Islet of Langerhans (tissue), 1 donor: Measurements from ENCODE around the gene TAGLN.

ENCODE experiments used
- FAIRE-seq: peaks from one replicate; lab custom pipeline; 2011; peaks lifted over from hg19 to GRCh38; lab: Jason Lieb, UNC

The TAGLN gene

DNA sequence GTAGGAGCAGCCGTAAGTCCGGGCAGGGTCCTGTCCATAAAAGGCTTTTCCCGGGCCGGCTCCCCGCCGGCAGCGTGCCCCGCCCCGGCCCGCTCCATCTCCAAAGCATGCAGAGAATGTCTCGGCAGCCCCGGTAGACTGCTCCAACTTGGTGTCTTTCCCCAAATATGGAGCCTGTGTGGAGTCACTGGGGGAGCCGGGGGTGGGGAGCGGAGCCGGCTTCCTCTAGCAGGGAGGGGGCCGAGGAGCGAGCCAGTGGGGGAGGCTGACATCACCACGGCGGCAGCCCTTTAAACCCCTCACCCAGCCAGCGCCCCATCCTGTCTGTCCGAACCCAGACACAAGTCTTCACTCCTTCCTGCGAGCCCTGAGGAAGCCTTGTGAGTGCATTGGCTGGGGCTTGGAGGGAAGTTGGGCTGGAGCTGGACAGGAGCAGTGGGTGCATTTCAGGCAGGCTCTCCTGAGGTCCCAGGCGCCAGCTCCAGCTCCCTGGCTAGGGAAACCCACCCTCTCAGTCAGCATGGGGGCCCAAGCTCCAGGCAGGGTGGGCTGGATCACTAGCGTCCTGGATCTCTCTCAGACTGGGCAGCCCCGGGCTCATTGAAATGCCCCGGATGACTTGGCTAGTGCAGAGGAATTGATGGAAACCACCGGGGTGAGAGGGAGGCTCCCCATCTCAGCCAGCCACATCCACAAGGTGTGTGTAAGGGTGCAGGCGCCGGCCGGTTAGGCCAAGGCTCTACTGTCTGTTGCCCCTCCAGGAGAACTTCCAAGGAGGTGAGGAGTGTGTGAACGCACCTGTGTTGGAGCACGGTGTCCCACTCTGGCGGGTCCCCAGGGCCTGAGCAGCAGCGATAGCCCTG lies at the start of gene TAGLN:
TSS of gene TAGLN (plus strand) at position 318 of the 863 bp plus-strand sequence. CDS start 3,644 bp downstream, outside the sequence.
- no peak for FAIRE-seq

DNA sequence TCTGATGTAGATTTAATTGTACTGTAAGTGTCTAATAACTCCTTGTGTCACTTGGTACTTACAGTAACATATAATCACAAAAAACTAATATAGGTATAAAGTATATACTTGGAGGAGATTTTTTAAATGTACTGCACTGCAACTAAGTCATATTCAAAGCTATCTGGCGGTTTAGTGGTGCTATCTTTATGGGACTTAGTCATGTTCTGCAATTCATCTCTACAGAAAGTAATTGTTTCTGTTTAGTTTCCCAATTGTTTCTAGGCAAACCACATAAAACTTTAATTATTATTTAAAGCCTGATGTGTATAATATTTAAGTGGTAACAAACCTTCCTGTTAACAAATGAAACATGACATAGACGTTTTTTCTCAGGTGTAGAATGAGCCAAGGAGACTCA lies 47.1 kb upstream of the TAGLN start:
- FAIRE-seq = no peak

DNA sequence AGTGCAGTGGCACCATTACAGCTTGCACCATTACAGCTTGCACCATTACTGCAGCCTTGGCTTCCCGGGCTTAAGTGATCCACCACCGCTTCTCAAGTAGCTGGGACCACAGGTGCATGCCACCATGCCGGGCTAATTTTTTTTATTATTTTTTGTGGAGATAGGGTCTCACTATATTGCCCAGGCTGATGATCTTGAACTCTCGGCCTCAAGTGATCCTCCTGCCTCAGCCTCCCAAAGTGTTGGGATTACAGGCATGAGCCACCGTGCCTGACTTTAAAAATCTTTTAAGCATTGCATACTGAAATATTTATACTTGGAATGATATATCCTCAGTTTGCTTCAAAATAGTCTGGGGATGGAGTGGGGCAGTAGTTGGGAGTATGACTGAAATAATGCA lies 44.7 kb upstream of the TAGLN start:
- FAIRE-seq = no peak

DNA sequence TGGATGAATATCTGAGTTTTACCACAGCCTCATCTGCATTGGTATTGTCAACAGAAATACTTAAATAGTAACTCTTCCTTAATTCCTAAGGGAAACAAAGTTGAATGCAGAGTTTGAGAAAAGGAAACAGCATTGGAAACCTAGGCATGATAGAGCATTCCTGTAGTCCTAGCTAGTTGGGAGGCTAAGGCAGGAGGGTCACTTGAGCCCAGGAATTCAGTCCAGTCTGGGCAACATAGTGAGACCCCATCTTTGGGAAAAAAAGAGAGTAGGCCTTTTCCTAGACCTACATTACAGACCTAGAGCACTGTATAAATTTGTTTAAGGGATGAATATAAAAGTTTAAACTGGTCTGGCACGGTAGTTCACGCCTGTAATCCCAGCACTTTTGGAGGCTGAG lies 41.7 kb upstream of the TAGLN start:
- no peak for FAIRE-seq

DNA sequence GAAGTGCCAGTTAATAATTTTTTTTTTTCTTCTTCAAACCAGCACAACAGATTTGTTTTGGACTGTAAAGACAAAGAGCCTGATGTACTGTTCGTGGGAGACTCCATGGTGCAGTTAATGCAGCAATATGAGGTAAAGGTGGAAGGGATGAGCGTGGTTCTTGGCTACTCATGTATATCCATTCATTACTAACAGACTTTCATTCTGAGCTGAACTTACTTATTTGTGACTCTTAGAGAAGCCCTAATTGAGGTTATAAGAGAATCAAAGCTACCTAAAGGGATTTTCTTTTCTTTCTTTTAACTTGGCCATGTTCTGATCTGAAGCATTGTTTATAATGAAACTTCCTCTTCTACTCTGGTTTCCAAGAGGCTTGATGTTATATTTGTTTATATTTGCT lies 39.3 kb upstream of the TAGLN start:
- no peak for FAIRE-seq

DNA sequence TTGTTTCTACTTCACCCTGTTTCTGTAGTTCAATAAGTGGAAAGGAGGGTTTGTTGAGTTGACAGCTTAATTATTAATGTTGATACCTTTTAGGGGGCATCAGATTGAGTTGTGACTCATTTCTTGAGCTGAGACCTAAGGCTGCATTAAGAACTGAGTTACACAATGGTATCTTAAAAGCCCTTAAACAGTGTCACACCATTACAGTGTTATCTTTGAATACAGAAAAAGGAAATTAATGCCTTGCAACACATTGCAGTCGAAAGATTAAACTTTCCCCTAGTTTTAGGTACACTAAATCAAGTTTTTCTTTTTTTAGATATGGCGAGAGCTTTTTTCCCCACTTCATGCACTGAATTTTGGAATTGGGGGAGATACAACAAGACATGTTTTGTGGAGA lies 38.3 kb upstream of the TAGLN start:
- no peak for FAIRE-seq

DNA sequence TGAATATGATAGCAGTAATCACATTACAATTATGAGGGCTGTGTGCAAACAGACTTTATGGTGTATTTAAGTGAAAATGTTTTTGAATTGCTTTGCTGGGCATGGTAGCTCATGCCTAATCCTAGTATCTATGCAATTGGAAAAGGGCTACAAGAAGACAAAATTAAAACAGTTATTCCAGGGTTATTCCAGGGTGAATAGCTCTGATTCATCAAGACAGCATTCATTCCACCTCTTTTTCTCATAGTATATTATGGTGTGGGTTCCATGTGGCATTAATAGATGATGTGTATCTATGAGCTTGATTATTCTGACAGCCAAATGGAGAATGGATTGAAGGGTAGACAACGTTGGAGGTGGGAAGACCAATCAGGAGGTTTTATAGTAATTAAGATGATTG lies 32.7 kb upstream of the TAGLN start:
- no peak for FAIRE-seq

DNA sequence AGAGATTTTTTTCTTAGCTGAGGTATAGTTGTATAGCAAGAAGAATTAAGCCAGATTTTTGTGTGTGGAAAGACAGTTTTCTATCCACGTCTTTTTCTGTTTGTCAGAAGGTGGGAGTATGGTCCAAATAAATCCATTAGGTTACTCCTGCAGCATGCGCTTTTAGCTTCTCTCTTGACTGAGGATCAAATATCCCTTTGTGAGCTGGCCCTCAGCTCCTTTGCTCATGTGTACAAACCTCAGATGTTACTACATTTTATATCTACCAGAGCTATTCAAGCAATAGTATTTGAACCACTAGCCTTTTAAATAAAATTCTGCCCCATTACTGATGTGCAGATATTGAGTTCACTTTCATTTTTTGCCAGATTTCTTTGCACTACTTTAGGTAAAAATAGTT lies 29.4 kb upstream of the TAGLN start:
- FAIRE-seq = no peak

DNA sequence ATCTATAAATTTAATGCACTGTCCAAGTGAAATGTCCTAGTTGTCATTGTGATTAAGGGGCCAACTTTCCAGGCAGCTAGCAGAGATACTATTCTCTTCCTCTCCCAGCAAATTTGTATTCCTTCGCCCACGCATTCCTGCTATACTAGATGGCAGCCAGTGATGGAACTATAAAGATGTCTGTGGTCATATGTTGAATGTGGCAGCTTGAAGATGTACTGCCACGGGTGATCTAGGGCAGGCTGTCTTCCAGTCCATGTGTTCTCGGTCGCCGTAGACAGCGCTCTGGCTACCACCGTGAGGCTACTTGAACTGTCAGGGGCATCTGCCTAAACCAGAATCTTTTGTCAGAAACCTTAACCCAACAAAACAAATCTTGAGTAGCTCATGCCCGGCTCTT lies 29.0 kb upstream of the TAGLN start:
- FAIRE-seq = no peak

DNA sequence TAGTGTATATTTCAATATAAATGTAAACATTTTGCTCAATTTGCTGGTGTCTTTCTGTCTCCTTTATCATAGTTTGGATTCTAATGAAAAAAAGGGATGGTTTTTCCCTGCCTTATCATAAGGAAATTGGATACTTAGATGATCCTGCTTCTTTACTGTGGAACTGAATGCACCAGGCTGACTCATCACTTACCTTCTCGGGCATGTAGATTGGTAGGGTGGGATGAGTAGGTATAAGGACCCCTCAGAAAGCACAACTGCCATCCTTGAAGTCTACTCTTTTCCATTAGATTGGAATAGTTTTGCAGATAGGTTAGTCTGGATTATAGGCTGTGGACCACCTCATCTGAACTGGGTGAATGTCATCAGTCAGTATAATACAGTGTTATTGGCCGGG lies 28.2 kb upstream of the TAGLN start:
- no peak for FAIRE-seq

DNA sequence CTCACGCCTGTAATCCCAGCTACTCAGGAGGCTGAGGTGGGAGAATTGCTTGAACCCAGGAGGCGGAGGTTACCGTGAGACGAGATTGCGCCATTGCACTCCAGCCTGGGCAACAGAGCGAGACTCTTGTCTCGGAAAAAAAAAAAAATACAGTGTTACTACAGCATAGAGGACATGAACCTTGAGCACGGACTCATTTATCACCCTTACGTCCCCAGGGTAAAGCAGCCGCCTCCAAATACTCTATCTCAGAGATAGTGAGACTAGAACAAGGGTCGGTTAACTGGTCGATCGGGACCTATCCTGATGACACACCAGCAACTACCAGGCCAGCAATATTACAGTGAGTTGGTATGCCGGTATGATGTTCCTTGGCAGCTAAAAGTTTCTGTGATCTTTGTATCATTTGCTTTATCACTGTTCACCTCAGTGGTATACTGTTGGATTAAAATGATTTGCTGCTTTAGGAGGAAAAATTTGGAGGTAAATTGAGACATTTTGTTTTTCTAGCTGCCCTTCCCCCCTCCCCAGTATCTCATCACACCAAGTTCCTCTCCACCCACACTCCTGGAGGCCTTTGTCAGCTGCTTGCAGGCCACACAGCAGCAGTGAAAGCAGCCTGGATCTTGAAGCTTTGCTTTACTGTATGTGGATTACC lies 27.6 kb upstream of the TAGLN start:
- FAIRE-seq = no peak

DNA sequence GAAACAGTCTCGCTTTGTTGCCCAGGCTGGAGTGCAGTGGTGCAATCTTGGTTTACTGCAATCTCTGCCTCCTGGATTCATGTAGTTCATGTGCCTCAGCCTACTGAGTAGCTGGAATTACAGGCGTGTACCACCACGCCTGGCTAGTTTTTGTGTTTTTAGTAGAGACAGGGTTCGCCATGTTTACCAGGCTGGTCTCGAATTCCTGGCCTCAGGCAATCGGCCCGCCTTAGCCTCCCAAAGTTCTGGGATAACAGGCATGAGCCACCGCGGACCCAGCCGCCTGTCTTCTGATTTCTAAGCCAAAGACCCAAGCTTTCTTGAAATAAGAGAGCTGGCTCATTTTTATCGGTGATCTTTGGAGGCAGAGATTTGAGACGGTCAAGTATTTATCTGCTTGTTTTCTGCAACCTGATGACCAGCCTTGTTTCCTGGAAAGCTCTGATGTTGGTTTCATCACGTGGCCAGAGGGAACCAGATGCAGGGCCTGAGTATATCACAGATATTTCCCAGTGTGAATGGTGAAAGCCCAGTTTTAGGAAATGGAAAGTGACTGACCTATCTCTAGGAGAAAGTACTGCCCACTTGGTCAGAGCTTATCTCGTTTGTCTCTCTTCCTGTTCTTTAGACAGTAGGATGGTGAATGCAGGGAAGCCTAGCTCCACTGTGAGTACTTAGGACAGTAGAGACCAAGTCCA lies 26.3 kb upstream of the TAGLN start:
- no peak for FAIRE-seq

DNA sequence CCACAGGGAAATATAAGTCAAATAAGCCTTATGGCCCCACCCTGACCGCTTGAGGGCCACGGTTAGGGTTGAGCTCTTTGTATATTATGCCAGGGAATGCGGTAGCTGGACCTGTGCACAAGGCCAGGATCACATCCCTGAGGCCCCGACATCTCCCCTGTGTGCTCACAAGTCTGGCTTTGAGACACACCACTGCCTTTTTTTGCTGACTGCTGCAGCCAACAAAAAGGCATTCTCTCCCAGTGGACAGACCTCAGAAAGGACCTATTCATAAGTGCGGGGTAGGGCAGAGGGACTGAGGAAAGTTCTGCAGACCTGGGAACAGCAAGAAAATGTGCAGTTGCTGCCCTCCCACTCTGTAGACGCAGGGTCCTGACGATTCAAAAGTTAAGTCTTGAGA lies 24.1 kb upstream of the TAGLN start:
- FAIRE-seq = no peak

DNA sequence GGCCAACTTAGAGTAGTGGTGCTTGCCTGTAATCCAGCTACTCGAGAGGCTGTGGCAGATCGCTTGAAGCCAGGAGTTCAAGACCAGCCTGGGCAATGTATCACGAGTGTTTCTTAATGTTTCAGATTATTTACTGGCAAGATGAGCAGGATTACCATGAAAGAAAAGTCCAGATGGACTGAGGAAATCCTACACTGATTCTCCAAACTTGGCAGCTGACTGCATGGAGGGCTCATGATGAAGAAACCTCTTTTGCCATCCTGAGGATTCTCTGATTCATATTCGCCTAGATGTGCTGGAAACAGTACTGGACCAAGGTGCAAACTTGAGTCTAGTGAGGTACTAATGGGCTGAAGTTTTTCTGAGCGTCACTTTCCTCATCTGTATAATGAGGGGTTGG lies 23.4 kb upstream of the TAGLN start:
- FAIRE-seq = no peak

DNA sequence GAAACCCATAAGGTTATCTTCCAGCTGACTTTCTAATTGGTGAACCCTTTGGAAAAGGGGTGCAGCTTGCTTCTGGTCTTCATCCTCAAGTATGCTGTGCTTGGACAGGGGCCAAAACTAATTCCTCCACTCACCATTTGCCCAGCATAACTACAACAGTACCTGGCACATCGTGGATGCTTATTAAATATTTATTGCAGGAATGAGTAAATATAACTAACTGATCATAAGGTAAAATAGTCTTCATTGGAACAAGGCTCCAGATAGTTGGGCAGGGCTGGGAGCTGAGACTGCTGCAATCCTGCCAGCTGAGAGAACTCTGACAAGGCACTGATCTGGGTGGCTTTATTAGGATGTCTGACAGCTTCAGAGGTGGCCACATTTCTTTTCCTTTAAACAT lies 23.0 kb upstream of the TAGLN start:
- no peak for FAIRE-seq

DNA sequence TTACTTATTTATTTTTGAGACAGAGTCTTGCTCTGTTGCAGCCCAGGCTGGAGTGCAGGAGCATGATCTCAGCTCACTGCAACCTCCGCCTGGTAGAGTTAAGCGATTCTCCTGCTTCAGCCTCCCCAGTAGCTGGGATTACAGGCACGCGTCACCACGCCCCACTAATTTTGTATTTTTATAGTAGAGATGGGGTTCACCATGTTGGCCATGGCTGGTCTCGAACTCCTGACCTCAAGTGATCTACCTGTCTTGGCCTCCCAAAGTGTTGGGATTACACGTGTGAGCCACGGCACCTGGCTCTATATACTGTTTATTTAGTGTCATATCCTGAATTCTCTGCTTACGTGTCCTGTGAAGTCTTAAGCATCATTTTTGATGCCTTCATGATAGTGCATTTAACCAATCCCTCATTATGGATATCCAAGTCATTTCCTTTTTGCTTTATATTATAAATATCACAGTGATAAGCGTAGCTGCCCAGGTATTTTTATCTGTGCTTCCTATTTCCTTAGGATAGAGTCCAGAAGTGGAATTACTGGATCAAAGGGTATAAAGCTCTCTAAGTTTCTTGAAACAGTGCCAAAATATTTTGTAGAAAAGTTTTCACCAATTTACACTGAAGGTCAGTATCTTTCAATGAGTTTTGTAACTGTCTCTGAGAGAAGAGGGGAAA lies 21.5 kb upstream of the TAGLN start:
- no peak for FAIRE-seq

DNA sequence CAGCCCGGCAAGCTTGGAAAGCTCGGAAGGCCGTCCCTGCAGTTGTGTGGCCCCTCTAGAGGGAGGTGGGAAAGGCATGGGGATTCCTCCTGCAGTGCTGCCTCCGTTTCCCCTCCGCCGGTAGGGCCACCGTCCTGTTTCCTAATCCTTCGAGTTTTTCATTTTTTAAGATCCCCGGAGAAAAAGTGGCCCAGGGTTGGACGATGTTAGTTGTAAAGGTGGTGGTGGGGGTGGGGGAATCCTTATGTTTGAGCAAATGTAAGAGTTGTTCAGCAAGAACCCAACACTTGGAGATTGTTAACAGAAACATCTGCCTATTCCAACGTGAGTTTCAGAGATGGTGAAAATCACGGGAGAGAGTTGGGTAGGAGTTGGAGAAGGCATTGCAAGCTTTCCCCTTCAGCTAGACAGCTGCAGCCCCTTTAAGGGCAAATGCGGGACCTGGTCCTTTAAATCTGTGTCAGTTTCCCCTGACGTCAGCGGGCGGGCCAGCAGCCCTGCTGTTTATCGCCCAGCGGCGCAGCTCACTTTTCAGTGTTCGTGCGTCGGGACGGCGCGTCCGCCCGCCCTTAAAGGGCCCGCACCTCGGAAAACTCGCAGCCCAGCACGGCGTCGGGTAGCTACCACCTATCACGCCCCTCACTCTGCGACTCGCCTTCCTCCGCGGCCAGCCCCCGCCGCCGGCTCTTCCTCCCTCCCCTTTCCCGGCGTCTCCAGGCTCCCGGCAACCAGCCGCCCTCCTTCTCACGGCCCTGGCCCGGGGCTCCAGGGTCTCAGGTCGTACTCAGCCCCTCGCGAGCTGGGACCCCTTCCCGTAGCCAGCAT lies 20.7 kb upstream of the TAGLN start, which contains the start of gene SIDT2:
TSS of gene SIDT2 (plus strand) at position 534 of the 825 bp plus-strand sequence. CDS start 521 bp downstream, outside the sequence.
- peak; percentile 53 for FAIRE-seq

DNA sequence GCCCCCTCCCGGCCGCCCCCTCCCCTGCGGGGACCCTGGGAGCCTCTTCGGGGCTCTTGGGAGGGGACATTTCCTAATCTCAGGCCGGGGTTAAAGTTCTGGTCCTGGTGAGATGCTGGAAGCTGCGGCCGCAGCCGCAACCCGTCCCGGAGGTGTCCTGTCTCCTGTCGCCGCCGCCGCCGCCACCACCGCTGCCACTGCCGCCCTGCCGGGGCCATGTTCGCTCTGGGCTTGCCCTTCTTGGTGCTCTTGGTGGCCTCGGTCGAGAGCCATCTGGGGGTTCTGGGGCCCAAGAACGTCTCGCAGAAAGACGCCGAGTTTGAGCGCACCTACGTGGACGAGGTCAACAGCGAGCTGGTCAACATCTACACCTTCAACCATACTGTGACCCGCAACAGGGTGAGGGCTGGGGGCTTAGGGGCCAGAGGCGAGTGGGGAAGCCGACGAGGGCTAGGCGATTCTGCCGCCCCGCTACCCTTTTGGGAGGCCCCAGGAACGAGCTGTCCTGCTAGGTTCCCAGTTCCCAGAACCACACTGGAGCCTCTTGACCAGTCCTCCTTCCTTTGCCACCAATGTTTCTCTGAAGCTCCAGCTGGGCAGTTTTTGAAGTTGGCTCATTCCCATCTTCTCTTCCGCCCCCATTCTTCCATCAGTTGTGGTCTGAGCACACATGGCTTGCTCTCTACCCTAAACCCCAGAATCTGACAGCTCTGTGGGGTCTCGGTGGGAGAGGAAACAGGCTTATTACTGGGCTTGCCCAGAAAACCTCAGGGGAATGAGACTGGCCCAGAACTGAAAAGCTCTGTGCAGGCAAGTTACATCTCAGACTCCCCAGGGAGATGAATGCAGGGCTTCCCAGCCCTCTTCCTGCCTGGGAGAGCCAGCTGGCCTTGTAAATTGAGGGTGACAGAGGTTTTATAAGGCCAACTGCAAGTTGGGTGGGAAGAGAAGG lies 19.8 kb upstream of the TAGLN start:
- no peak for FAIRE-seq

DNA sequence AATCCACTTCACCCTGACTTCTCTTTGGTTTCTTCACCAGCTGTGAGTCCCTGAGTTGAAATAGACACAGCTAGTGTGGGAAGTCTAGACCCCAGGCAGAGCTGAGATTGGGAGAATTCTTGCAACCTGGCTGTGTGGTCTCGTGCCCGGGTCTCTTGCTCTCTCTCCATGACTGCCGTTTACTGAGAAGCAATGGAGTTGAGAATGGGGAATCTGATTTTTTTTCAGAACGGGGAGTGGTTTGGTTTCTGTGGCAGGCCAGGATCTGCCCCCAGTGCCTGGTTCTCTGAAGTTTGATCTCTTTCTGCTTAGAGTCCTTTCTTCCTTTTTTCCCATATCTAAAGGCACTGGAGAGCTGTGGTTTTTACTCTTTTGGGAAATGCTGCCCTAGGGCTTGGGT lies 19.1 kb upstream of the TAGLN start:
- FAIRE-seq = no peak
